Kidney epithelial cell (primary cell): Measurements from ENCODE around the gene AK4. TPM values are rescaled to one million over a fixed set of nuclear protein-coding genes. Genes with fewer than 3 reads are reported as not detected.

Experiments
- DNase-seq: peaks from one replicate; pipeline ENCODE4 v3.0.0-alpha.2; 2010; ENCODE audit warnings: low read depth
- H3K27me3 ChIP-seq: 2 replicates; pipeline ENCODE4 v1.6.0; 2011; ENCODE audit warnings: low read length; ENCODE audit not compliant: control insufficient read depth, insufficient read depth
- H3K36me3 ChIP-seq: 2 replicates; pipeline ENCODE4 v1.5.1; 2011; ENCODE audit warnings: low read length; ENCODE audit not compliant: control insufficient read depth, insufficient read depth
- H3K4me3 ChIP-seq: 2 replicates; pipeline ENCODE4 v1.5.1; 2011; ENCODE audit warnings: low read depth, mild to moderate bottlenecking, control low read depth, low read length
- total RNA-seq: library from RNA; depleted of rRNA; stranded (reverse); fragments of >200 nt; gene quantifications from 2 replicates; pipeline ENCODE4 v1.2.3, GENCODE V29; 2015
- TF ChIP-seq, protein P1 (sequence below): IDR thresholded peaks from 2 replicates; pipeline ENCODE4 v1.5.1; 2011; ENCODE audit warnings: mild to moderate bottlenecking, moderate library complexity, low read length, control low read depth, inconsistent platforms; ENCODE audit not compliant: insufficient read depth, poor library complexity, severe bottlenecking

Gene AK4
- total RNA-seq, 1 donor from 2014 or later = 25.2 TPM

- DNase-seq = no peak
- H3K27me3 ChIP-seq = no peaks in the 10 kb centered on the region
- peak overlapping the region; percentile 73 for H3K4me3 ChIP-seq
- H3K36me3 ChIP-seq = no peaks in the 10 kb centered on the region
- TF ChIP-seq, protein P1, sequence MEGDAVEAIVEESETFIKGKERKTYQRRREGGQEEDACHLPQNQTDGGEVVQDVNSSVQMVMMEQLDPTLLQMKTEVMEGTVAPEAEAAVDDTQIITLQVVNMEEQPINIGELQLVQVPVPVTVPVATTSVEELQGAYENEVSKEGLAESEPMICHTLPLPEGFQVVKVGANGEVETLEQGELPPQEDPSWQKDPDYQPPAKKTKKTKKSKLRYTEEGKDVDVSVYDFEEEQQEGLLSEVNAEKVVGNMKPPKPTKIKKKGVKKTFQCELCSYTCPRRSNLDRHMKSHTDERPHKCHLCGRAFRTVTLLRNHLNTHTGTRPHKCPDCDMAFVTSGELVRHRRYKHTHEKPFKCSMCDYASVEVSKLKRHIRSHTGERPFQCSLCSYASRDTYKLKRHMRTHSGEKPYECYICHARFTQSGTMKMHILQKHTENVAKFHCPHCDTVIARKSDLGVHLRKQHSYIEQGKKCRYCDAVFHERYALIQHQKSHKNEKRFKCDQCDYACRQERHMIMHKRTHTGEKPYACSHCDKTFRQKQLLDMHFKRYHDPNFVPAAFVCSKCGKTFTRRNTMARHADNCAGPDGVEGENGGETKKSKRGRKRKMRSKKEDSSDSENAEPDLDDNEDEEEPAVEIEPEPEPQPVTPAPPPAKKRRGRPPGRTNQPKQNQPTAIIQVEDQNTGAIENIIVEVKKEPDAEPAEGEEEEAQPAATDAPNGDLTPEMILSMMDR = no peak
Observed at GRCh38 chr1:65149351-65150107, 1.5 kb downstream of the AK4 start.

DNA sequence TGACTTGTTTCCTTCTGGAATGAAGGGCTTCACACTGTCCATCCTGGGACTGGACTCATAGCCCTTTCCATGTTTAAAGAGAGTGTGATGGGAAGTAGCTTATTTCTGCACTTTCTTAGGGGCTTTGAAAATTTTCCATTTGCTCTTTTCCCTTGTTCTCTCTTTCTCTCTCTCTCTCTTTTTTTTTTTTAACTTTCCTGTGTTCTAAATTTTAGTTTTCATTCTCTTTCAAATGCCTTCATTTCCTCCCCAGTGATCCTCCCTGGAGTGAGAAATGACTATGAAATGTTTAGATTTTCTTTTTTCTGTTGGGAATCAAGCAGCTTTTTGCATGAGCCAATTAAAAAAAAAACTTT is 2.1 kb downstream of the AK4 start:
- H3K36me3 ChIP-seq = no peaks in the 10 kb centered on the region
- no peak for DNase-seq
- TF ChIP-seq, protein P1 = no peak
- H3K4me3 ChIP-seq = no peak overlapping the region
- no peaks in the 10 kb centered on the region for H3K27me3 ChIP-seq

GRCh38 chr1:65150583-65151263 is 2.7 kb downstream of the AK4 start:
- DNase-seq = no peak
- H3K36me3 ChIP-seq = no peaks in the 10 kb centered on the region
- TF ChIP-seq, protein P1 = no peak
- no peak overlapping the region for H3K4me3 ChIP-seq
- no peaks in the 10 kb centered on the region for H3K27me3 ChIP-seq

DNA sequence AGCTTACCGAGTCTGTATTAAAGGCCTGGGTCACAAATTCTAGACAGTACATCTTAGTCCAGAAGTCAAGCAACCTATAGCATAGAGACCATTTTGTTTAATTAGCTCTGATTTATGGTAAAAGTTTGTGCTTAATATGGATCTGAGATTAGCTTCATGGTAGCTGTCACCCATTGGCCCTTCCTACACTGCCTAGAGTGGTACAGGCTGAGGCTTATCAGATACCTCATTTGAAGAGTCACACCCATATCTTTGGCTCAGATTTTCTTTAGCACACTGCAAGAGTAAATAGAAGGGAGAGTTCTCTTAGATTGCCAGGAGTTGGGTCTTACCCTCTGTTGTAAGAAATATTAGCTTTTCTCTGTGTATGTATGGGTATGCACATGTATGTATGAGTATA is 3.6 kb downstream of the AK4 start:
- DNase-seq = no peak
- TF ChIP-seq, protein P1 = no peak
- Histone ChIP-seq H3K27me3 (no peaks in the 10 kb centered on the region), H3K4me3 (no peak overlapping the region), H3K36me3 (no peaks in the 10 kb centered on the region)

DNA sequence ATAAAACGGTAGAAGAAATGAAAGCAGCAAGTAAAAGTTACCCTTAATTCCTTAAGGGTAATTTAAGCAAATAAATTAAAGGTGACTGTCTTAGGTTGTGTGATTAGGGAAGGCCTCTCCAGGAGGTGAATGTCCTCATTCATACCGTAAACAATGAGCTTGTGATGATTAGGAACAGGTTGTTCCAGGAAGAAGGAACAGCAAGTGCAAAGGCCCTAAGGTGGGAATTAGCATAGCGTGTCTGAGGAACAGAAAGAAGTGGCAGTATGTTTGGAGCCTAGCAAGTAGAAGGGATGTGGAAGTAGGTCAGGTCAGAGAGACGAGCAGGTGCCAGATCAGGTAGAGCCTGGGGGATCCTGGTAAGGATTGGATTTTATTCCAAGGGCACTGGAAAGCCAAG is 5.6 kb downstream of the AK4 start:
- Histone ChIP-seq H3K36me3 (no peaks in the 10 kb centered on the region), H3K4me3 (no peak overlapping the region), H3K27me3 (no peaks in the 10 kb centered on the region)
- DNase-seq = no peak
- TF ChIP-seq, protein P1 = no peak
